ENCODE results near the gene SLCO1C1.
"Not testable (repeated sequence)": the region's sequence is repeated elsewhere in the genome, so short reads cannot be mapped to it uniquely, and the experiment has no call there.

The SLCO1C1 gene

DNA sequence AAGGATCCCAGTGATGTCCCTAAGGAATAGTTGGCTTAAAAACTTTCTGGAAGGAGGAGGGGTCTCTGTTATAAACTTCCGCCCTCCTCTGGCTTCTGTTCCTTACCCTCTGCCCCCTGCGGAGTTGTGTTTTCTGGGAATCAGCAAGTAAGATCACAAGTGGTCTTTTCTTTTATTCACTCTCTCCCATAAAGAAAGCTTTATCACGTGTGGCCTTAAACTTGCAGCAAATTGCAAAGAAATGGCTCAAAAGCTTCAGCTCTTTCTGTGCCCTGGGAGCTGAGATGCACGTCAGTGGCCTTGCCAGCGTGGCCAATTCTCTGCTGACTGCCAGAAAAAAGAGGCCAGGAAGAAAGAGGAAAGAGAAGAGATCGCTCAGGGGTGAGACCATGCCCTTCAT is at the start of gene SLCO1C1:
Gene SLCO1C1, plus strand, starts transcription at position 101 of the 400 bp plus-strand sequence. CDS start 4,245 bp downstream, outside the sequence.
- ATAC-seq = no peak

- ATAC-seq = no peak
These were observed 48.8 kb upstream of the SLCO1C1 start for GRCh38 chr12:20646239-20646827.

GRCh38 chr12:20653871-20654270 is 41.3 kb upstream of the SLCO1C1 start:
- no peak for ATAC-seq

- no peak for ATAC-seq
These were observed 38.5 kb upstream of the SLCO1C1 start for GRCh38 chr12:20656600-20656999.

DNA sequence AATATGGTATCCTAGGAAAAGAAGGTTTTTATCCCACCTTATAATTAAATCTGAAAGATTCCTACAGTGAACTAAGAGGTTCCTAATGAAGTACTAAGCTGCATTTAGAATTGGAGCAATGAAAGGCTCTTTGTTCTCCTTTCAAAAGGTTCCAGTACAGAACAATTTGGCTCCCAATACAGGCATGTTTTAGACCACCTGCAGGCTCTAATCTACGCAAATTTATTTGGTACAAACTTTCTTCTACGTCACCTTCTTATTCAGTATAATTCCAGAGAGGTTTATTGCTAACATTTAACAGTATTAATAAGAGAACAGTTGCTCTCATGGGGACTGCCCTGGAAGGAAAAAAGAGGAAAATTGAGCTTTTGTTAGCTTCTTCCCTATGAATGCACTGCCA is 37.6 kb upstream of the SLCO1C1 start:
- no peak for ATAC-seq

DNA sequence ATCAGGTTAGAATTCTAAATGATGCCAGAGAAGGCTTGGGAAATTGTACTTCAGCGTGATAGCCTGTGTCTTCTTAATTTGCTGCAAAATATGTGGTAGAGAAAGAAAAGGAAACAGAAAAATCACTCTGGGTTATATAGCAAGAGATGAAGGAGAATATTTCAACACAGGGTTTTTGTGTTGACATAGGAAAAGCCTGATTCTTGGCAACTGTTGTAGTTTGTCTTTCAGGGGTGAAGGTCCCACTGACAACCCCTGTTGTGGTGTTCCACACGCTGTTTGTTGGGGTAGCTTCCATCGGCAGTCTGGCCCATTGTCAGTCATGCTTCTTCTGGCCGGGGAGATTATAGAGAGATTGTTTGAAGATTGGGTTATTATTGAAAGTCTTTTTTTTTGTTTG is 13.8 kb upstream of the SLCO1C1 start:
- no peak for ATAC-seq

DNA sequence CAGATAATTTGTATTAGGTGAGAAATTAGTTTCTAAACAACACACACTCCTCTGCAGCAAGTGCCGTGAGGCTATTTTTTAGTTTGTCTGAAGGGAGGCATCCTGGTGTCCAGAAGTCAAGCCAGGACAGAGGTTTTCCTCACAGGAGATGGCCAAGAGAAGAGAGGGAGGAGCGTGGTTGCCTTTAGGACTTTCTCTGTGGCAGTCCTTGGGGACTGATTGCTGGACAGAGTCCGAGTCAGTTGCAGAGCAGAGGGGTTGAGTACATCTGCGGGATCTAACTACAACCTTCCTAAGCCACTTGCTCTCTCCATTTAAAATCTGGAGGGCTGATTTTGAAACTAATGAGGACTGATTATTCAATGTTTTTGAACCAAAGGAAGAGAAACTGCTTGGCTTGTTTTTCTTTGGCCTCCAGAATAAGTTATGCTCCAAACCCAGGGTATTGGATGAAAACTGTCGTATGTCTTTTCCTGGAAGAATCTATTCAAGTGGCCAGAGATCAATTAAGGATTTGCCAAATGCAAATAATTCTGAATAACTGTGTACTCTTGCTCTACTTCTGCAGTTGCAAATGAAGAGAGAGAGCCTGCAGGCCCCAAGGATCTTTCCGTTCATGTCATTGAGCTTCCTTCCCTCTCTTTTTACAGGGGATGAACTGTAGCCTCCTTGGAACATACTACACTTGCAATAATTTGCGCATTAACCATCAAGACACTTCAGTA is 1.2 kb downstream of the SLCO1C1 start:
- no peak for ATAC-seq

DNA sequence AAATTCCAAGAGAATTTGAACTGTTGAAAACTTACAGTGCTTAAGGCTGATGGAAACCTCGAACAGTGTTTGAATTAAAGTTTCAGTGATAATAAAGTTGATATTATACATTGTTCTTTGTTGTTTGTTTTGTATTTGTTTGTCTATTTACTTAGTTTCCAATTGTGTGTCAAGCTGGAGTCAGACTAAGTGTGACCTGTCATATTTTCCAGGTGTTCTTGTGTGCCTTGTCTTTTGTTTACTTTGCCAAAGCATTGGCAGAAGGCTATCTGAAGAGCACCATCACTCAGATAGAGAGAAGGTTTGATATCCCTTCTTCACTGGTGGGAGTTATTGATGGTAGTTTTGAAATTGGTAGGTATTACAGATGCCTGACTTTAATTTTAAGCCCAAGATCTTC is 6.0 kb downstream of the SLCO1C1 start:
- no peak for ATAC-seq

GRCh38 chr12:20704860-20705259 is 9.7 kb downstream of the SLCO1C1 start:
- ATAC-seq = no peak

GRCh38 chr12:20711846-20712245 is 16.7 kb downstream of the SLCO1C1 start:
- no peak for ATAC-seq

DNA sequence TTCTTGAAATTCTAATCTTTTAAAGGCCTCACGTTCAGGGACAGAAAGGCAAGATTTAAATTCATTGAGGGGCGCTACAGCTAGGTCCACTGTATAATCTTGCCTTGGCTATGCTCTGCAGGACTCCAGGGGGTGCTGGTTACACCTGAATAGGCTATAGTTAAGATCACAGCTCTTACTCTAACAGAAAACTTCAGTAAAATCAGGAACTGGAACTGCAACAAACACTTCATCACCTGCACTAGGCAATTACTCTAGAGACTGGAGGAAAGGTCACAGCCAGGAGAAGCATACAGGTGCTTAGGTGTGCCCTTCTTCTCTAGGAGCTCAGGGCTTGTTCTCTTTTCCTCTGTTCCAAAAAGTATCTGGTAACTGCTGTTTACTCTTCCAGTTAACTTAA is 20.9 kb downstream of the SLCO1C1 start:
- no peak for ATAC-seq

- ATAC-seq = no peak
These were observed 21.9 kb downstream of the SLCO1C1 start for GRCh38 chr12:20716985-20717384.

DNA sequence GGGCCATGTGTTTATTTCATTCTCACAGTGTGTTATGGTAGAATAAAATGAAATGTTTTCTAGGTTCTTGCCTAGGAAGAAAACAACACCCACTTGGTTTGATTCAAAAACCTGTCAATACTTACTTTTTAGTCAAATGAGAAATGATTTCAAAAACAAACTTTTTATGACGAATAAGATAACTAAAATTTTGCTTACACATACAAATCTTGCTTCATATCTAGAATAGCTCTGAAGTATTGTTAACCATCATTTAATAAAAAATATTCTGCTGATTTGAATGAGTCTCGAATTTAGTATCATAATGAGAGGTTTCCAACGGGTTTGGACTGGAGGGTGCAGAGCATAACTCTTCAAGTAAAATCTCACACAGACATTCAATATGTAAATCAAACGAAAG is 23.2 kb downstream of the SLCO1C1 start:
- no peak for ATAC-seq

DNA sequence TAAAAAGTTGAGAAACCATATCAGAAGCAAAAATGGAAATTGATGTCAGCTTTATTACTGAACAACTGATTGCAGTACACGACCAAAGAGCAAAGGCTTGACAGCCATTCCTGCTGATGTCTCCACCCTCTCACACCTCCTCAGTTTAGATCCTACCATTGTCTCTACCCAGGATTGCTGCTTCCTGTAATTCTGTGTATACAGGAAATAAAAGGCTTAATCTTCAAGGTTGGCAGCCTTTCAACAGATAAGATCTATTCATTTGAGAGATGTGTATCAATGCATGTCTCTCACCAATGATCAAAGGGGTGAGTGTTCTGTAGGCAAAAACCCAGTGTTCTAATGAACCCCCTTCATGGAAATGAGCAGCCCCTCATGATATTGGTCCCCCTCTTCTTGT is 27.0 kb downstream of the SLCO1C1 start:
- ATAC-seq = no peak

DNA sequence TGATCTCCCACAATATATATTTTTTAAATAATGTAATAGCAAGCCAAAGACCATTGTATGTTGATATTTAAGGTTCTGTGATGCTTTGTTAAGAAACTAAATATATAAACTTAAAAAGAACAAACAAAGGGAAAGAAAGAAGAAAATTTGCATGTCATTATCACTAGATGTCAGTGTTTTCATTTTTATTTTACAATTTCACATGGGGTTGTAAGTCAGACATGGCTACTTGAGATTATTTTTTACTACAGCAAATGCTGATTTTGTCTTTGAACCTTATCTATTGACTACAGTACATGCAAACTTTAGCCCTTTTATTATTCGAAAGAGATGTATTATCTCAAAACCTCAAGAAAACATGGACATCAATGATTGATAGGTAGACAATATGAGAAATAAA is 36.1 kb downstream of the SLCO1C1 start:
- ATAC-seq = no peak

DNA sequence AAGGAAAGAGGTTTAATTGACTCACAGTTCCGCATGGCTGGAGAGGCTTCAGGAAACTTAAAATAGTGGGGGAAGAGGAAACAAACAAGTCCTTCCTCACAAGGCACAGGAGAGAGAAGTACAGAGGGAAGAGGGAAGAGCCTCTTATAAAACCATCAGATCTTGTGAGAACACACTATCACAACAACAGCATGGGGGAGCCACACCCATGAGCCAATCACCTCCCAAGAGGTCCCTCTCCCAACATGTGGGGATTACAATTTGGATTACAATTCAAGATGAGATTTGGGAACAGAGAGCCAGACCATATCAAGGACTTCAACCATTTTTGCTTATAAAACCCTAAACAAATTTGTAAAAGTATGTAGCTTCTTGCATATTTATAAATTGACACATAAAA is 45.8 kb downstream of the SLCO1C1 start:
- no peak for ATAC-seq

GRCh38 chr12:20748198-20748597 is 53.1 kb downstream of the SLCO1C1 start:
- ATAC-seq = no peak

GRCh38 chr12:20751046-20751445 is 55.9 kb downstream of the SLCO1C1 start:
- ATAC-seq = no peak

DNA sequence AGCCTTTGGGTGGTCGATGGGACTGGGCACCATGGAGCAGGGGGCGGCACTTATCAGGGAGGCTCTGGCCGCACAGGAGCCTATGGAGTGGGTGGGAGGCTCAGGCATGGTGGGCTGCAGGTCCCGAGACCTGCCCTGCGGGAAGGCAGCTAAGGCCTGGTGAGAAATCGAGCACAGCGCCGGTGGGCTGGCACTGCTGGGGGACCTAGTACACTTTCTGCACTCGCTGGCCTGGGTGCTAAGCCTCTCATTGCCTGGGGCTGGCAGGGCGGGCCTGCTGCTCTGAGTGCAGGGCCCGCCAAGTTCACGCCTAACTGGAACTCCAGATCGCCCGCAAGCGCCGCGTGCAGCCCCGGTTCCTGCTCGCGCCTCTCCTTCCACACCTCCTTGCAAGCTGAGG is 82.3 kb downstream of the SLCO1C1 start:
- no peak for ATAC-seq

GRCh38 chr12:20778969-20779368 is 83.8 kb downstream of the SLCO1C1 start:
- ATAC-seq = no peak

DNA sequence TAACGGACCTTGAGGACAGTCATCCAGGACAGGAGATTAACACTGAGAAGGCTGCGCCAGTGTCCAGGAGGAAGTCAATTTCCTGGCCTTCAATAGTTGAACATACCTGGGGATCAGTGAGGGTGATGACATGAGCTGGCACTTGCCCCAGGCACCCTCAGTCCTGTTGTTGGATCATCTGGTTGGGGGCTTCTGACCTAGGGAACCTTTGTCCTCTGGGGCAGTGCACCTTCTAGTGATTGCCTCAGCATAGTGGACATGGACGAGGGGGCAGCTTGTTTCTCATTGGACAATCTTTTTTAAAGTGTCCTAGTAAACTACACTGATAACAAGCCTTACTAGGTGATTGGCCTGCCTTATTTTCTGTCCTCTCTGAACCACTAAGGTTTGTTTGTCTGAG is 84.8 kb downstream of the SLCO1C1 start:
- ATAC-seq = not testable (repeated sequence)

DNA sequence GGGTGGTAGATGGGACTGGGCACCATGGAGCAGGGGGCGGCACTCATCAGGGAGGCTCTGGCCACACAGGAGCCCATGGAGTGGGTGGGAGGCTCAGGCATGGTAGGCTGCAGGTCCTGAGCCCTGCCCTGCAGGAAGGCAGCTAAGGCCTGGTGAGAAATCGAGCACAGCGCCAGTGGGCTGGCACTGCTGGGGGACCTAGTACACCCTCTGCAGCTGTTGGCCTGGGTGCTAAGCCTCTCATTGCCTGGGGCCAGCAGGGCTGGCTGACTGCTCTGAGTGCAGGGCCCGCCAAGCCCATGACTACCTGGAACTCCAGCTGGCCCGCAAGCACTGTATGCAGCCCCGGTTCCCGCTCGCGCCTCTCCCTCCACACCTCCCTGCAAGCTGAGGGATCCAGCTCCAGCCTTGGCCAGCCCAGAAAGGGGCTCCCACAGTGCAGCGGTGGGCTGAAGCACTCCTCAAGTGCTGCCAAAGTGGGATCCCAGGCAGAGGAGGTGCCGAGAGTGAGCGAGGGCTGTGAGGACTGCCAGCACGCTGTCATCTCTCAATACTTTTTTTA is 88.7 kb downstream of the SLCO1C1 start:
- not testable (repeated sequence) for ATAC-seq

DNA sequence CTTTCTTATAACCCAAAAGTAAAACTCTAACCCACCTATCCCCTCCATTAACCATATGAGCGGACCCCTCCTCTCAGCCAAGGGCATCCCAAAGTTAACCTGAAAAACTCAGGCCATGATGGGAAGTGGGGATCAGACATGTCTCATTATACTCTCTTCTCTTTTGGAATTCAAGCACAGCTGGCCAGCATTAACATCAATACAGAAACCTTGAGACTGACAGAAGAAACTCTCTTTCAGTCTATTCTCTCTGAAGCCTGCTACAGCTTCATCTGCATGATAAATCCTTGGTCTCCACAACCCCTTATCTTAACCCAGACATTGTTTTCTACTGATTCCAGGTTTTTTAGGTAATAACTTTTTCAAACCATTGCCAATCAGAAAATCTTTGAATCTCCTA is 97.8 kb downstream of the SLCO1C1 start:
- no peak for ATAC-seq

DNA sequence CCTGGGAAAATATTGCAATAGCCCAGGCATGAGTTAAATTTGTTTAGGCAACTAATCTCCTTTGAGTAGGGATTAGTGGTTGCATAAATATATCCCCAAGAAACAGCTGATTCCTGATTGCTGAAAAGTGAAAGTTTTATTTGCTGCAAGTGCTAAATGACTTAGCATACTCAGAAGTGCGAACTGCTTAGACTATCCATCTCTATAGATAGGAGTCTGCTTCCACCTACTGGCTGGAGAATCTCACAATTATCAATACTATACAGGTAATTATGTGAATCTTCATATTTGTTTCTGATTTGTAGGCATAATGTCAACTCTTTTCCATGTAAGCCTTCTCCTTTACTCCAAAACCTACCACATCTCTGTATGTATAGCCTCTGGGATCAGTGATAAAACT is 103.4 kb downstream of the SLCO1C1 start:
- ATAC-seq = no peak

Measured in activated CD4-positive, CD25-positive, alpha-beta regulatory T cell treated with anti-CD3 and anti-CD28 coated beads, Interleukin-2, amount 50 U/mL, for 24 hours (primary cell).